Cortex of kidney (tissue), 1 donor: Measurements from ENCODE around the gene PAPOLB.

Experiments used
- DNase-seq: peaks from one replicate; lab custom pipeline; 2025; lab: John Stamatoyannopoulos, UW

The PAPOLB gene

DNA sequence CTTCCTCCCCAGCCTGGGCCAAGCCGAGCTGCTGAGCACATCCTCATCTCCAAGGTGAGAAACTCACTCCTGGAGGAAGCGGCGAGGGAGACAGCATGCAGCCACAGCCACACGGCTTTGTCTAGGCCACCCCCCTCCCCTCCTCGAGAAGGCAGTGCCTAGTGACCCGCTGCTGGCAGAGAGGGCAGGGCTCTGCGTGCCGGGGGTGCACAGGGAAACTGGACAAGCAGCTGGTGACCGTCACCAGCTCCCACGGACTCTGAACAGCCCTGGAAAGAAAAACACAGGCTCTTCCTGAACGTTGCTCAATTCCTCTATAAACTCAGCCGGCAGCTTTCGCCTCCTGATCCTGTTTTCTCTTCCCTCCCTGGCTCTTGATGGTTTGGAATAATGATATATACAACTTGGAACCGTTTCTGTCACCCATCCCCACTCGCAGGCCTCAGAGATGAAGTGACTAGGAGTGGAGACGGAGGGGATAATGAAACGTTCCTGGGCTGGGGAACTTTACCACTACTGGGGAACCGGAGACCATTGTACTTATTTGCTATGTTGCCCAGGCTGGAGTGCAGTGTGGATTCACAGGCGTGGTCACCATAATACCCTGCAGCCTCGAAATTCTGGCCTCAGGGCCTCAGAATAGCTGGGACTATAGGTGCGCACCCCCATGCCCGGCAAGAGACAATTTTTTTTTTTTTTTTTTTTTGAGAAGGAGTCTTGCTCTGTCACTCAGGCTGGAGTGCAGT is 19.3 kb downstream of the PAPOLB start:
- no peak for DNase-seq

DNA sequence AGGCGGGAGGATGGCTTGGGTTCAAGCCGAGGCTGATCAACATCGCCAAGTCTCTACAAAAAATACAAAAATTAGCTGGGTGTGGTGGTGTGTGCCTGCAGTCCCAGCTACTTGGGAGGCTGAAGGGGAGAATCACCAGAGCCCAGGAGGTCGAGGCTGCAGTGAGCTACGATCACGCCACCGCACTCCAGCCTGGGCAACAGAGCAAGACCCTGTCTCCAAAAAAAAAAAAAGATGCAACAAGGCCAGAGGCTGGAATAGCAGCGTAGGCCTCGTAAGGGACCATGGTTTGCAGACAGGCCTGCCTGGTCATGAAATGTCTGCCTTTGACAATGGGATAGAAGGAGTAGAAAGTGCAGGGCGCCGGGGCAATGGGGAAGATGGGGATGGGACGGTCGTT is 20.0 kb downstream of the PAPOLB start:
- no peak for DNase-seq

- no peak for DNase-seq
Observed at GRCh38 chr7:4841007-4841784, 20.6 kb downstream of the PAPOLB start.

DNA sequence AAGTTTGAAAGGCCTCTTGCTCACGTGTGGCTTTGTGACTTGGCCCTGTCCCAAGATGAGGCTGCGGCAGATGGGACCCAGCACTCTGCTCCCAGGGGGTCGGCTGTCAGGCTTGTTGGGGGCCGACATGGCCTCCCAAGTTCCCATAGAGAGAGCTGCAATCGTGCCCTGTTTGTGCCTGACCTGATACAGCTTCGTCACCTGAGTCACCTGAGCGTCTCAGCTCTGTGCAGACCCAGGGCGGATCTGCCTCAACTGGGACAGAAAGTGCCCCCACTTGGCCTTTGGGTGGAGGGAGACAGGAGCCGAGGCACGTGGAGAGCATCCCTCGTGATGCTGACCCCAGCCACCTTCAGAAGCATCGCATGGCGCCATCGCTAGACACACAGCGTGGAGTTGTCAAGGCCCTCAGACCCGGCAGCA is 21.7 kb downstream of the PAPOLB start:
- no peak for DNase-seq

- DNase-seq = no peak
Observed at GRCh38 chr7:4838626-4839334, 23.1 kb downstream of the PAPOLB start.

DNA sequence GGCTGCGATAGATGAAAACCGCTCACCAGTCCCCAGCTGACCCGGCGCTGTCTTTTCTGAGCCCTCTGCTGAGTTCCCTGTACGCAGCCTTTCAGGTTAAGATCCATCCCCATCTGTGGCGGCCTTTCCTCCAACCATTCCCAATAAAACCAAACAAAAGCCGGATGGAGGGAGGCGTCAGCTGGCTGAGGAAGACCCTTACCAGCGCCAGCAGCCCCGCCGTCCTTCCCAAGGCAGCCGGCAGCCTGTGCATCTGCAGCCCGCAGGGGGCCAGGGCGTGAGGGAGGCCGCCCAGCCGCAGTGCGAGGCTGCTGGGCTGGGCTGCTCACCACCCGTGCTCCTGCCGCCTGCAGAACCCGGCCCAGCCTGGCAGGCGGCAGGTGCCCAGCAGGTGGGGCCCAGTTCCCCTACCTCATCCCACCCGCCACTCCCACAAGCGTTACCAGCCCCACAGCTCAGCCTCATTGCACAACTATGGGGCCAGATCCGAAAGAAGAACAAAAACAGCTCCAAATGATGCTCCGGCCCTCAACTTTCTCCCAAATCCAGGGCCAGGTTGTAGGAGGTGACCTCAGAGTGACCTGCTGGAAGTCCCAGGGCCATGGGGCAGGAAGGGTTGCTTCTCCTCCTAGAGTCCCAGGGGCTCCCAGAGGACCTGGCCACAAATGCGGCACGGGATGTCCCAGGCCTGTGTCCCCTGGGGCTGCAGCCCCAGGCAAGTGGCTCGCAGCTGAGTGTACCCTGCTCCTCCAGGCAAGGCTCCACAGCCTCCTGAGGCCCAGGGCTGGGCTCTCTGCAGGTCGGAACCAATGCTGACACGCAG is 23.8 kb downstream of the PAPOLB start:
- no peak for DNase-seq

DNA sequence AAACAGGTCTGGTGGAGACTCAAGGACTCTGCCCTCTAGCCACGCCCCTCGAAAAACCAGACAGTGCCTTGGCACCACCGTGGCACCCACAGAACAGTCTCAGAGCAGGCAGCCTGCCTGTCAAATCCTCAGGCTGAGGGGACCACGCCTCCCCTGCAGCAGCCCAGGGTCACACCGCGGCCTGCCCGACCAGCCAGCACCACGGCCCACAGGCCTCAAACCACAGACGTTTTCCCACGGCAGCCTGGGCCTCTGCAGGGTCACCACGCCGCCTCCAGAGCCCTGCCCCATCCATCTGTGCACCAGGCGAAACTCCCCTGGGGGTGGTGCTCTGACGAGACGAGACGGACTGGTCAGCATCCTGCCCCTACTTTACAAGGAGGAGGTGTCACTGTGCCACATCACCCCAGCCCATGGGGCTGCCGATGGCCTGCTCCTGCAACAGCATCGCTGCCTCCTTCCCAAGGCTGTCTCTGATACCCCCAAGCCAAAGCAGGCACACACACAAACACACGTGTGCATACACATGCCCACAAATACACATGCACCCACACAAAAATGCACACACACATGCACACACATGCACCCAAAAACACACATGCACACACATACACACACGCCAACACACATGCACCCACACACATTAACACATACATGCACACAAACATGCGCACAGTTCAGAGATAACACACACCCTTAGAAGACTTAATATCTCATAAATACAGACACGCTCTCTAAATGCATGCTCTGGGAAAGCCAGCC is 24.6 kb downstream of the PAPOLB start:
- DNase-seq = no peak

- DNase-seq = no peak
Observed at GRCh38 chr7:4836206-4836661, 25.6 kb downstream of the PAPOLB start.

- DNase-seq = no peak
Observed at GRCh38 chr7:4835398-4836205, 26.2 kb downstream of the PAPOLB start.

DNA sequence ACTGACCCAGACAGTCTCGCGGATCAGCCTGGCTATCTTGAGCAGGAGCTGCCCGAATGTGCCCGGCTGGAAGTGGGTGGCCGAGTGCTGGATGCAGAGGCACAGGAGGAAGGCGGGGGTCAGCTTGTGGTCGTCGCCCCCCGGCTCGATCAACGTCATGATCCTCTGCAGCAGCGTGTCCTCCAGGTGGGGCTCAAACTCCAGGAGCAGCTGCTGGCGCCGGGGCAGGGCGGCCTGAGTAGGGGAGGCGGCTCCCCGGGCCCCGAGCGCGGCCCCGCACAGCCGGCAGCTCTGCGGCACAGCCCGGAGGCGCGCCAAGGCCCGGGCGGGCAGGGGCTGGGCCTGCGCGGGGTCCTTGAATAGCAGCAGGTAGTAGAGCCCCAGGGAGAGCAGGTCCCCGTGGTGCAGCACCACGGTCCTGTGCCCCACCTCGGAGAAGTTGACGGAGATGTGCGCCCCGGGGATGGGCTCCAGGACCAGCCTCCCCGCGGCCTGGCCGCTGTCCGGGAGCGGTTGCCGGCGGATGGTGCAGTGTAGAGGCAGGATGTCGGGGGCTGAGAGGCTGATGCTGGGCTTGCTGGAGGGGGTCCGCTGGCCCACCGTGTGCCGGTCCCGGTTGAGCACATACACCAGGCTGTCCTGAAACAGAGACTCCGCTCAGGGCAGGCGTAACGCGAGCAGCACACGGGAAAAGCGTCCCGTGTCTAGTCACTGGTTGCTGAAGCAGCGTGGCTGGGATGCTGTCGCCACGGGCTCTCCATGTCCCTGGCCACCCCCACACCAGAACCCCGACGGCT is 27.0 kb downstream of the PAPOLB start:
- no peak for DNase-seq

GRCh38 chr7:4833691-4834600 is 27.9 kb downstream of the PAPOLB start:
- DNase-seq = no peak

- DNase-seq = no peak
Observed at GRCh38 chr7:4833176-4833575, 28.7 kb downstream of the PAPOLB start.

DNA sequence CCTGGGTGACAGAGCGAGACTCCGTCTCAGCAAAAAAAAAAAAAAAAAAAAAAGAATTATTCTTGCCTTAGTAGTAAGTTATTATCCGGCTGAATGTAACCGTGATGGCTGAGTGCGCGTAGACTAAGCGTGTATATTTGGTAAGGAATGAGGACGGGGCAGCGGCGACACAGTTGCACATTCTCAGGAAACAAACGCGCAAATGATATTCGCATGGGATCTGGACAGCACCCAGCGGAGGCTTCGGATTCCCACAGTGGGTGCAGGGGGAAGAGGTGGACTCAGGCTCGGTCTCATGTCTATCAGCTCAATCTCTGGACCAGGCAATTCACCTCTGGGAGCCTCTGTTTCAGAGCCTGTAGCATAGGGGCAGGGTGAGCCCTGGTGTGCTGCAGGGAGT is 29.1 kb downstream of the PAPOLB start:
- DNase-seq = no peak

DNA sequence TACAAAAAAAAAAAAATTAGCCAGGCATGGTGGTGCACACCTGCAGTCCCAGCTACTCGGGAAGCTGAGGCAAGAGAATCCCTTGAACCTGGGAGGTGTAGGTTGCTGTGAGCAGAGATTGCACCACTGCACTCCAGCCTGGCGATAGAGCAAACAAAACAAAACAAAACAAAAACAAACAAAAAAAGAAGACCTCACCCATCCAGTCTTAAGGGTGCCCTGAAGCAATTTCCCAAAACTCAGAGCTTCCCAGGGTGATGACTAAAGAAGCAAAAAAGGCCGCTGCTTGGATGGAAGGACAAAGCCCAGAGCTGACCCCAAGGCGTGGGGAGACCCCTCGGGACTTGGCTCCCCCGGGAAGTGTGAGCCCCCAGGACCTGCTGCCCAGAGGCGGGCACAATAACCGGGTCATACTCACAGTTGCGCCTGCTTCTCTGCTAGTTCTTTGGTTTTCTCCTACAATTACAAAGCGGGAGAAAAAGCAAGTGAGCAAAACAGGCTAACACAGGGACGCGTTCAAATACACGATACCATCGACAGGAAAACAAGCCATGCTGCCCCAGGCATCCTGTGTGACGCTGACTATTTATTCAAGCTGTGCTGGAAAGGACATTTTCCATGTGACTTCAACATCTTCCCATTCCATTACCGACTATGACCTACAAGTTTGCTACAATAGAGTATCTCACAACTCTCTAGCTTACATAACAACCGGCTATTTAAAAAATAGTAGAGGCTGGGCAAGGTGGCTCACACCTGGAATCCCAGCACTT is 29.9 kb downstream of the PAPOLB start:
- DNase-seq = no peak

DNA sequence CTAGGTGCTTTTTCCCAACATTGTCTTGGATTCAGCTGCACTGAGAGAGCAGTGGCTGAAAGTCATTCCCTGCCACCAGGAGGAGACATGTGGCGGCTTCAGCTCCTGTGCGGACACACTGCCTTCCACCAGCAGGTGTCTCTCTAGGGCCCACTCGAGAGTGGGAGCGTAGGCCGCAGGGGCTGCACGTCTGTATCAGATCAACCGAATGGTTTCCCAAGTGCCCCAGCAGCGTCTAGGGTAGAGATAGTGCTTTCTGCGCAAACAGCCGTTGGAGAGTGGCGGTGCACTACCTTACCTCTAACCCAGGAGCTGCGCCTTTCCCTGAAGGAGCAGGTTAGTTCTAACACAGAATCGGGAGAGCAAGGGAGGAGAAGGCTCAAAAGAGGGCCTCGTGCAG is 31.7 kb downstream of the PAPOLB start:
- no peak for DNase-seq

- DNase-seq = no peak
Observed at GRCh38 chr7:4828720-4829383, 33.0 kb downstream of the PAPOLB start.

DNA sequence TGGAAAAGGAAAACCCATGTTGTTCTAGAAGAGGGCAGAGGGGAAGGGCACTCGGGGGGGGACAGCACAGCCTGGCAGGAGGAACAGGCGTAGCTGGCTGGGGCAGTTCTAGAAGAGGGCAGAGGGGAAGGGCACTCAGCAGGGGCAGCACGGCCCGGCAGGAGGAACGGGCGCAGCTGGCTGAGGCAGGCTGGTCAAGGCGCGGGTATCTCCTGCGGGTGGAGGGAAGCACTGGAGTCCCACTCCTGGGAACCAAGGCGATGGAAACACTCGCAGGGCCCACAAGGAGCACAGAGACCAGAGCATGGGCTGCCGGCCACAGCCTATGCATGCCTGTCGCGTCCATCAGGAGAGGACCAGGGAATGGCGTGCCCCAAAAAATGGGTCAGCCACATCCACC is 36.7 kb downstream of the PAPOLB start:
- DNase-seq = no peak
